HEK293 (cell line): Measurements from ENCODE around the gene HPDL.

Experiments
- CTCF ChIA-PET: fragments of 350-600 bp; formaldehyde crosslinking; extraction: SDS; loops from one replicate; lab custom pipeline; 2021; ENCODE audit warnings: antibody characterized with exemption; lab: Yijun Ruan, JAX
- POLR2A ChIA-PET: fragments of 300-600 bp; formaldehyde crosslinking; extraction: SDS; loops from one replicate; lab custom pipeline; 2020; ENCODE audit warnings: antibody characterized with exemption, inconsistent platforms; lab: Yijun Ruan, JAX
- H3K27ac ChIP-seq: fragments of 200-500 bp; sonication (Bioruptor generic); 2 replicates; pipeline ENCODE4 v1.5.1; 2014; ENCODE audit warnings: low read depth, low read length, control low read depth, inconsistent platforms; ENCODE audit errors: extremely low read depth
- H3K36me3 ChIP-seq, 2 experiments: fragments of 200-500 bp in 1 of 2; sonication (Bioruptor generic) in 1 of 2; 1 replicate in 1 of 2; 2 replicates in 1 of 2; pipeline ENCODE4 v1.5.1; 2014 to 2017; ENCODE audit warnings: inconsistent platforms in 2 of 2, low read length in 2 of 2; ENCODE audit not compliant: control insufficient read depth in 2 of 2, insufficient read depth in 1 of 2
- H3K4me1 ChIP-seq: fragments of 200-500 bp; sonication (Bioruptor generic); 2 replicates; pipeline ENCODE4 v1.5.1; 2014; ENCODE audit warnings: mild to moderate bottlenecking, low read length, inconsistent platforms; ENCODE audit not compliant: control insufficient read depth, insufficient read depth
- H3K4me3 ChIP-seq: 2 replicates; pipeline ENCODE4 v1.5.1; 2011; ENCODE audit warnings: low read depth, mild to moderate bottlenecking, control low read depth, low read length, moderate library complexity
- H3K9me3 ChIP-seq: fragments of 200-500 bp; sonication (Bioruptor generic); 2 replicates; pipeline ENCODE4 v1.5.1; 2014; ENCODE audit warnings: low read depth, low read length, inconsistent platforms; ENCODE audit not compliant: control insufficient read depth, insufficient read depth
- ZIC2 ChIP-seq: fragments of 450-650 bp; formaldehyde crosslinking; IDR thresholded peaks from 2 replicates; pipeline ENCODE4 v1.5.1; 2016; ENCODE audit warnings: missing biosample characterization, missing genetic modification characterization
- ZNF350 ChIP-seq: fragments of 450-650 bp; formaldehyde crosslinking; IDR thresholded peaks from 2 replicates; pipeline ENCODE4 v1.5.0; 2017; ENCODE audit warnings: missing biosample characterization, mild to moderate bottlenecking, missing genetic modification characterization
- TF ChIP-seq, protein P1 (sequence below): fragments of 450-650 bp; formaldehyde crosslinking; IDR thresholded peaks from 2 replicates; pipeline ENCODE4 v1.5.1; 2016; ENCODE audit warnings: missing biosample characterization, missing genetic modification characterization, borderline replicate concordance

Gene HPDL

GRCh38 chr1:45378184-45378583 is 51.5 kb downstream of the HPDL start:
- no peaks in the 10 kb centered on the region for H3K36me3 ChIP-seq
- TF ChIP-seq ZIC2 (tag by site-specific recombination), result no peak
- TF ChIP-seq, protein P1, sequence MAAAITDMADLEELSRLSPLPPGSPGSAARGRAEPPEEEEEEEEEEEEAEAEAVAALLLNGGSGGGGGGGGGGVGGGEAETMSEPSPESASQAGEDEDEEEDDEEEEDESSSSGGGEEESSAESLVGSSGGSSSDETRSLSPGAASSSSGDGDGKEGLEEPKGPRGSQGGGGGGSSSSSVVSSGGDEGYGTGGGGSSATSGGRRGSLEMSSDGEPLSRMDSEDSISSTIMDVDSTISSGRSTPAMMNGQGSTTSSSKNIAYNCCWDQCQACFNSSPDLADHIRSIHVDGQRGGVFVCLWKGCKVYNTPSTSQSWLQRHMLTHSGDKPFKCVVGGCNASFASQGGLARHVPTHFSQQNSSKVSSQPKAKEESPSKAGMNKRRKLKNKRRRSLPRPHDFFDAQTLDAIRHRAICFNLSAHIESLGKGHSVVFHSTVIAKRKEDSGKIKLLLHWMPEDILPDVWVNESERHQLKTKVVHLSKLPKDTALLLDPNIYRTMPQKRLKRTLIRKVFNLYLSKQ (tag by site-specific recombination), result no peak
- peak; percentile 92 for TF ChIP-seq ZNF350 (tag by site-specific recombination)
- TF ChIP-seq, all 188 proteins: peak for 1
- POLR2A ChIA-PET, result interaction anchor here (1.2 kb wide), 1 partner anchor 143 kb away, joined by 3 read pairs; the partner anchor contains the start of gene PRDX1
- Histone ChIP-seq H3K4me1 (peaks cover 3% of the 10 kb centered on the region; the same call in 1 of the 2 replicates), H3K9me3 (no peaks in the 10 kb centered on the region), H3K4me3 (no peak overlapping the region), H3K27ac (no peak overlapping the region)
- CTCF ChIA-PET, result interaction anchor here (1.5 kb wide), 1 partner anchor 18 kb away, joined by 5 read pairs; no protein-coding TSS in a partner anchor
